ENCODE data around the gene EVA1C.

The EVA1C gene

DNA sequence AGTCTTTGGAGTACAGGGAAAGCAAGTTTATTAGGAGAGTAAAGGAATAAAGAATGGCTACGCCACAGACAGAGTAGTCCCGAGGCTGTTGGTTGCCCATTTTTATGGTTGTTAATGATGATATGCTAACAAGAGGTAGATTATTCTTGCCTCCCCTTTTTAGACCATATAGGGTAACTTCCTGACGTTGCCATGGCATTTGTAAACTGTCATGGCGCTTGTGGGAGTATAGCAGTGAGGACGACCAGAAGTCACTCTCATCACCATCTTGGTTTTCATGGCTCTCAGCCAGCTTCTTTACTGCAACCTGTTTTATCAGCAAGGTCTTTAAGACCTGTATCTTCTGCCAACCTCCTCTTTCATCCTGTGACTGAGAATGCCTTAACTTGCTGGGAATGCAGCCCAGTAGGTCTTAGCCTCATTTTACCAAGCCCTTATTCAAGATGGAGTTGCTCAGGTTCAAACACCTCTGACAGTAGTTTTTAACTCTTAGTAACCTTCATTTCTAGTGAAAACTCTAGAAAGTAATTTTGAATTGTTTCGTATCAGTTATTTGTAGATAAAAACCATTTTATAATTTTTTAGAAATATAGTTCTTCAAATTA is 146.6 kb downstream of the EVA1C start:
- TF ChIP-seq RAD21 (IDR thresholded peaks at IDR 0.05; ENCODE audit: low read depth) (no peak), EP300 (IDR thresholded peaks at IDR 0.05; ENCODE audit: borderline replicate concordance) (no peak), CREB1 (IDR thresholded peaks at IDR 0.05; ENCODE audit: low read depth) (no peak), FOXM1 (IDR thresholded peaks at IDR 0.05; ENCODE audit: borderline replicate concordance, low read depth) (no peak), EGR1 (IDR thresholded peaks at IDR 0.05) (no peak), ZBTB7A (IDR thresholded peaks at IDR 0.05; ENCODE audit: low read depth) (no peak), TAF1 (IDR thresholded peaks at IDR 0.05; ENCODE audit: low read depth) (no peak)
- TF ChIP-seq, protein P1, sequence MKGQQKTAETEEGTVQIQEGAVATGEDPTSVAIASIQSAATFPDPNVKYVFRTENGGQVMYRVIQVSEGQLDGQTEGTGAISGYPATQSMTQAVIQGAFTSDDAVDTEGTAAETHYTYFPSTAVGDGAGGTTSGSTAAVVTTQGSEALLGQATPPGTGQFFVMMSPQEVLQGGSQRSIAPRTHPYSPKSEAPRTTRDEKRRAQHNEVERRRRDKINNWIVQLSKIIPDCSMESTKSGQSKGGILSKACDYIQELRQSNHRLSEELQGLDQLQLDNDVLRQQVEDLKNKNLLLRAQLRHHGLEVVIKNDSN (IDR thresholded peaks at IDR 0.05): no peak
- TF ChIP-seq, protein P2, sequence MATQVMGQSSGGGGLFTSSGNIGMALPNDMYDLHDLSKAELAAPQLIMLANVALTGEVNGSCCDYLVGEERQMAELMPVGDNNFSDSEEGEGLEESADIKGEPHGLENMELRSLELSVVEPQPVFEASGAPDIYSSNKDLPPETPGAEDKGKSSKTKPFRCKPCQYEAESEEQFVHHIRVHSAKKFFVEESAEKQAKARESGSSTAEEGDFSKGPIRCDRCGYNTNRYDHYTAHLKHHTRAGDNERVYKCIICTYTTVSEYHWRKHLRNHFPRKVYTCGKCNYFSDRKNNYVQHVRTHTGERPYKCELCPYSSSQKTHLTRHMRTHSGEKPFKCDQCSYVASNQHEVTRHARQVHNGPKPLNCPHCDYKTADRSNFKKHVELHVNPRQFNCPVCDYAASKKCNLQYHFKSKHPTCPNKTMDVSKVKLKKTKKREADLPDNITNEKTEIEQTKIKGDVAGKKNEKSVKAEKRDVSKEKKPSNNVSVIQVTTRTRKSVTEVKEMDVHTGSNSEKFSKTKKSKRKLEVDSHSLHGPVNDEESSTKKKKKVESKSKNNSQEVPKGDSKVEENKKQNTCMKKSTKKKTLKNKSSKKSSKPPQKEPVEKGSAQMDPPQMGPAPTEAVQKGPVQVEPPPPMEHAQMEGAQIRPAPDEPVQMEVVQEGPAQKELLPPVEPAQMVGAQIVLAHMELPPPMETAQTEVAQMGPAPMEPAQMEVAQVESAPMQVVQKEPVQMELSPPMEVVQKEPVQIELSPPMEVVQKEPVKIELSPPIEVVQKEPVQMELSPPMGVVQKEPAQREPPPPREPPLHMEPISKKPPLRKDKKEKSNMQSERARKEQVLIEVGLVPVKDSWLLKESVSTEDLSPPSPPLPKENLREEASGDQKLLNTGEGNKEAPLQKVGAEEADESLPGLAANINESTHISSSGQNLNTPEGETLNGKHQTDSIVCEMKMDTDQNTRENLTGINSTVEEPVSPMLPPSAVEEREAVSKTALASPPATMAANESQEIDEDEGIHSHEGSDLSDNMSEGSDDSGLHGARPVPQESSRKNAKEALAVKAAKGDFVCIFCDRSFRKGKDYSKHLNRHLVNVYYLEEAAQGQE (IDR thresholded peaks at IDR 0.05; ENCODE audit: low read depth): no peak

DNA sequence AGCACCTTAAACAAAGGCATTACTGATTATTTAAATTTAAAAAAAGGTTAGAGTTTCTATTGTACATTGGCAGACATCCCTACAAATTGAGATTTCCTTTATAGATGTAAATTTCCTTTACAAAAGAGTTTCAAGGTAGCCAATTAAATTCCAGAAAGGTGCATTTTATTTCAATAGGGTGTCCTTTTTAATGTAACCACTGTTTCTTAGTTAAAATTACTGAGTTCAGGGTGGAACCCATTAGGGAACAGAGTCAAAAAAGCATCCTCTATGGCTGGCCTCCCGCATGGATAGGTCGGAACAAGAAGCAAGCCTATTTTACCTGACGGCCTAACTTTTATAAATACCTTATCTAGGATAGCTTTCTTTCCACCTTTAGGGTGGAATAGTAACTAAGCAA is 148.4 kb downstream of the EVA1C start:
- TF ChIP-seq EGR1 (IDR thresholded peaks at IDR 0.05) (no peak), CEBPB (IDR thresholded peaks at IDR 0.05) (no peak), NFIC (IDR thresholded peaks at IDR 0.05) (no peak), ZBTB7A (IDR thresholded peaks at IDR 0.05; ENCODE audit: low read depth) (no peak), RAD21 (IDR thresholded peaks at IDR 0.05; ENCODE audit: low read depth) (no peak), TEAD4 (IDR thresholded peaks at IDR 0.05) (no peak), FOXM1 (IDR thresholded peaks at IDR 0.05; ENCODE audit: borderline replicate concordance, low read depth) (no peak), CREB1 (IDR thresholded peaks at IDR 0.05; ENCODE audit: low read depth) (no peak)
- TF ChIP-seq, protein P2 (IDR thresholded peaks at IDR 0.05; ENCODE audit: low read depth): no peak
- TF ChIP-seq, protein P1 (IDR thresholded peaks at IDR 0.05): no peak

DNA sequence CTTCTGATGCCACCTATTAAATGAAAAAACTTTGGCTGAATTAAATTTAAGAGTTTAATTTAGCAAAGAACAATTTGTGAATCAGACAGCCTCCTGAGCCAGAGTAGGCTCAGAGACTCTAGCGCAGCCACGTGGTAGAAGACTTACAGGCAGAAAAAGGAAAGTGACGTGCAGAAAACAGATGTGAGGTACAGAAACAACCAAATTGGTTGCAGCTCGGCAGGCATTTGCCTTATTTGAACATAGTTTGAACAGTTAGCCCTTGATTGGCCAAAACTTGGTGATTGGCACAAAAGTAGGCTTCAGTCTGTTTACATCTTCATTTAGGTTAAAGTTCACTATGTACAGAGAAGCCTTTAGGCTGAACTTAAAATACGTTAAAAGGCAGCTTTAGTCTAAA is 149.9 kb downstream of the EVA1C start:
- TF ChIP-seq, protein P3, sequence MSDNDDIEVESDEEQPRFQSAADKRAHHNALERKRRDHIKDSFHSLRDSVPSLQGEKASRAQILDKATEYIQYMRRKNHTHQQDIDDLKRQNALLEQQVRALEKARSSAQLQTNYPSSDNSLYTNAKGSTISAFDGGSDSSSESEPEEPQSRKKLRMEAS (IDR thresholded peaks at IDR 0.05): no peak
- TF ChIP-seq EGR1 (IDR thresholded peaks at IDR 0.05) (no peak), NFIC (IDR thresholded peaks at IDR 0.05) (no peak), YY1 (IDR thresholded peaks at IDR 0.05; ENCODE audit: low read depth) (no peak), TEAD4 (IDR thresholded peaks at IDR 0.05) (no peak), FOXM1 (IDR thresholded peaks at IDR 0.05; ENCODE audit: borderline replicate concordance, low read depth) (no peak), RAD21 (IDR thresholded peaks at IDR 0.05; ENCODE audit: low read depth) (no peak), CREB1 (IDR thresholded peaks at IDR 0.05; ENCODE audit: low read depth) (no peak), CEBPB (IDR thresholded peaks at IDR 0.05) (no peak), ZBTB7A (IDR thresholded peaks at IDR 0.05; ENCODE audit: low read depth) (no peak), TCF12 (IDR thresholded peaks at IDR 0.05; ENCODE audit: low read depth) (no peak), EP300 (IDR thresholded peaks at IDR 0.05; ENCODE audit: borderline replicate concordance) (no peak), TAF1 (IDR thresholded peaks at IDR 0.05; ENCODE audit: low read depth) (no peak)
- TF ChIP-seq, protein P2 (IDR thresholded peaks at IDR 0.05; ENCODE audit: low read depth): no peak
- TF ChIP-seq, protein P1 (IDR thresholded peaks at IDR 0.05): no peak

DNA sequence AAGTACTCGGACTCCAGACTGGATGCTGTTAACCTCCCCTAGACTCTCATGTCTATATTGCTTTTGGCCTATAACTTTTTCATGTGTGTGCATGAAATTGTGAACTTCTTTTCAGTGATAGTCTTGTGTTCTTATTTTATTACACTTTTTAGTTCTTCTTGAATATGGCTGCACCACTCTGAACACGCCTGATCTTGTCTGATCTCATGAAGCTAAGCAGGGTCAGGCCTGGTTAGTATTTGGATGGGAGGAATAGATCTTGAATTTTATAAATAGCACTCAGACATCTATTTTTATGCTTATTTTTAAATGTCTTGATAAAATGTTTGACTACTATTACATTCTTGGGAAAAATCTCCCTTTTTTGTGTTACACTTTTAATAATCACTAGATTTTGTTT is 150.4 kb downstream of the EVA1C start:
- no peak for TF ChIP-seq EP300 (IDR thresholded peaks at IDR 0.05; ENCODE audit: borderline replicate concordance)
- no peak for TF ChIP-seq RAD21 (IDR thresholded peaks at IDR 0.05; ENCODE audit: low read depth)
- TF ChIP-seq NFIC (IDR thresholded peaks at IDR 0.05): no peak
- TF ChIP-seq YY1 (IDR thresholded peaks at IDR 0.05; ENCODE audit: low read depth): no peak
- TF ChIP-seq TAF1 (IDR thresholded peaks at IDR 0.05; ENCODE audit: low read depth): no peak
- TF ChIP-seq TEAD4 (IDR thresholded peaks at IDR 0.05): no peak
- no peak for TF ChIP-seq CREB1 (IDR thresholded peaks at IDR 0.05; ENCODE audit: low read depth)
- TF ChIP-seq, protein P1 (IDR thresholded peaks at IDR 0.05): no peak
- TF ChIP-seq, protein P3 (IDR thresholded peaks at IDR 0.05): no peak
- TF ChIP-seq ZBTB7A (IDR thresholded peaks at IDR 0.05; ENCODE audit: low read depth): no peak
- TF ChIP-seq FOXM1 (IDR thresholded peaks at IDR 0.05; ENCODE audit: borderline replicate concordance, low read depth): no peak
- no peak for TF ChIP-seq EGR1 (IDR thresholded peaks at IDR 0.05)
- no peak for TF ChIP-seq TCF12 (IDR thresholded peaks at IDR 0.05; ENCODE audit: low read depth)
- no peak for TF ChIP-seq CEBPB (IDR thresholded peaks at IDR 0.05)
- TF ChIP-seq, protein P2 (IDR thresholded peaks at IDR 0.05; ENCODE audit: low read depth): no peak
